NCI-H1436 (cell line): ENCODE data around the gene CARD8.
"Not testable (repeated sequence)": the region's sequence is repeated elsewhere in the genome, so short reads cannot be mapped to it uniquely, and the experiment has no call there.

Experiments
- DNase-seq: peaks from one replicate; lab custom pipeline; 2025; lab: John Stamatoyannopoulos, UW

CARD8 gene, protein sequence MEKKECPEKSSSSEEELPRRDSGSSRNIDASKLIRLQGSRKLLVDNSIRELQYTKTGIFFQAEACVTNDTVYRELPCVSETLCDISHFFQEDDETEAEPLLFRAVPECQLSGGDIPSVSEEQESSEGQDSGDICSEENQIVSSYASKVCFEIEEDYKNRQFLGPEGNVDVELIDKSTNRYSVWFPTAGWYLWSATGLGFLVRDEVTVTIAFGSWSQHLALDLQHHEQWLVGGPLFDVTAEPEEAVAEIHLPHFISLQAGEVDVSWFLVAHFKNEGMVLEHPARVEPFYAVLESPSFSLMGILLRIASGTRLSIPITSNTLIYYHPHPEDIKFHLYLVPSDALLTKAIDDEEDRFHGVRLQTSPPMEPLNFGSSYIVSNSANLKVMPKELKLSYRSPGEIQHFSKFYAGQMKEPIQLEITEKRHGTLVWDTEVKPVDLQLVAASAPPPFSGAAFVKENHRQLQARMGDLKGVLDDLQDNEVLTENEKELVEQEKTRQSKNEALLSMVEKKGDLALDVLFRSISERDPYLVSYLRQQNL

DNA sequence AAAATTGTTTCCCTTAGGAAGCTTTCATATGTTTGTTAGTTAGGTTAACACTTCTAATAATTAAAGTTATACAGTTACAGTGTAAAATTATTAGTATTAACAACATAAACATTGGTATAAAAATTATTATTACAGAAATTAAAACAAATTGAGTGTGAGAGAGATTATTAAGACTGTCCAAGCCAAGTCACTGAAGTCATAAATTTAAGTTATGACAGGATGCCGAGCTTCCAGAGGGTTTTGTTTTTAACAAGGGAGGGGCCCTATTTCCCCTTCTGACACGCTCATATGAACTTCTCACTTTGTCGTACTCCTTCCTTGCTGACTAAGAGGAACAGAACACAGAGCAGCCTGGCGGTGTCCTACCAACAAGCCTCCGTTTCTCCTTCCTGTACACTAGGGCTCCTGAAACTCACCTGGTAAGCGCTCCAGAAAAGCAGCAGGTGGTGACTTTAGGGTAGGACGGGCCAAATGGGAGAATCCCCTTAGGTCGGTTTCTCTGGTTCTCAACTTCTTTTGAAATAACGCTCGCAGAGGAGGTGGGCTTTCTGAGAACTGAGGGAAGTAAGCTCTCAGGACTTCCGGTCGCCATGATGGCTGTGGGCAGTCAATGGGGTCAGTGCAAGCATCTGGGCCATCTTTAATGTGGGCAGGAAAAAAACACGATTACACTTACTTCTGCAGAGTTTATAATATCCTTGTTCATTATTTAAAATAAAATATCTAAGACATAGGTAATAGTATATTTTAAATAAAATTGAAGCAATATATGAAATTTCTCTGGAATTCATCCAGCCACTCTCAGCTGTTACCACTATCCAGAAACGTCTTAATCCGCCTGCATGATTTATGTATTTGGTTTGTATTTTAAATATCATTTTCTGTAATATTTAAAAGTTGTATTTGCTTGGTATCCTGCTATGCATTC, at the start of gene CARD8:
Gene CARD8 (minus strand): TSS at position 537 of the 928 bp plus-strand sequence. CDS start 14,892 bp downstream, outside the sequence.
- peak; percentile 85 for DNase-seq

DNA sequence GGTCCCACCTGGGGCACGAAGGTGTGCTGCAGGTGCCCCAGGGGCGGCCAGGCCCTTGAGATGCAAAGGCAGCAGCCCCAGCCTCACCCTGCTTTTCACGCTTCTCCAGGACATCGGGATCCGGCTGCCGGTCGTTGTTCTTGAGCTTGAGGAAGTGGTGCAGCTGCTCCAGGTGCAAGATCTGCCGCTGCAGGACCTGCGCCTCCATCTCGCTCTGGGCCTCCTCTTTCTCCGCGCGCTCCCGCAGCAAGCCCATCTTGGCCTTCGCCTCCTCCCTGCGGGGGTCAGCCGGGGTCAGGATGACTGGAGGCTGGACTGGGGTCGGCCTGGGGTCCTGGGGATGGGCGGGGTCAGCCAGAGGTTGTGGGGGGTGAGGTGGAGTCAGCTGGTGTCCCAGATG, 48.2 kb upstream of the CARD8 start:
- no peak for DNase-seq

DNA sequence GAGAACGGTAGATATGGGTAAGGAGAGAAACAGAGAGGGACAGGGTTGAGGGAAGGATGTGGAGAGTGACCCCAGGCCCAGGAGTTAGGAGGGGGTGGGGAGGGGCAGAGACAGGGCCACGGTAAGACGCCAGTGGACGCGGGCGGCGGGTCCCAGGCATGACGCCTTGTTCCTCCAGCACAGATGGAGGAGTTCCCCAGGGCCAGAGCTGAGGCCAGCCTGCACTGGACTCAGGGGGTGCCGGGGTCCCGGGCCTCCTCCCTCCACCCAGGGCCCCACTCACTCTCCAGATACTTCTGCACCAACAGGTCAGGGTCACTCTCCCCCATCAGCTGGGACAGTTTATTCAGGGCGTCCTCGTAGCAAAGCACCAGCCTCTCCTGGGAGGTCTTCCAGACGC, 47.7 kb upstream of the CARD8 start:
- no peak for DNase-seq

DNA sequence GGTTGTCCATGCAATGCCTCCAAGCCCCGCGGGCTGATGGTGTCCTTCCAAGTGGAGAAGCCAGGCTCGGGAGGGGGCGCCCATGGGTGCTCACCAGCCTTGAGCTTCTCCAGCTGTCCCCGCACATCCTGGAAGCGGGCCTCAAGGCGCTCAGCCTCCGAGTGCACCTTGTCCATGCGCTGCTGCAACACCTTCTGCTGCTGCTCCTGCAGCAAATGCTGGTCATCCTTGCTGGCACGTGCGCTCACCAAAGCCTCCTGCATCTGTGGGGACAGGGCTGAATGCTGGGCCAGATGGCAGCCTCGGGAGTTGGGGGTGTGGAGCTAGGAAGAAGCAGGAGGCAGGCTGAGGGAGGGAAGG, 46.9 kb upstream of the CARD8 start:
- DNase-seq, result no peak

DNA sequence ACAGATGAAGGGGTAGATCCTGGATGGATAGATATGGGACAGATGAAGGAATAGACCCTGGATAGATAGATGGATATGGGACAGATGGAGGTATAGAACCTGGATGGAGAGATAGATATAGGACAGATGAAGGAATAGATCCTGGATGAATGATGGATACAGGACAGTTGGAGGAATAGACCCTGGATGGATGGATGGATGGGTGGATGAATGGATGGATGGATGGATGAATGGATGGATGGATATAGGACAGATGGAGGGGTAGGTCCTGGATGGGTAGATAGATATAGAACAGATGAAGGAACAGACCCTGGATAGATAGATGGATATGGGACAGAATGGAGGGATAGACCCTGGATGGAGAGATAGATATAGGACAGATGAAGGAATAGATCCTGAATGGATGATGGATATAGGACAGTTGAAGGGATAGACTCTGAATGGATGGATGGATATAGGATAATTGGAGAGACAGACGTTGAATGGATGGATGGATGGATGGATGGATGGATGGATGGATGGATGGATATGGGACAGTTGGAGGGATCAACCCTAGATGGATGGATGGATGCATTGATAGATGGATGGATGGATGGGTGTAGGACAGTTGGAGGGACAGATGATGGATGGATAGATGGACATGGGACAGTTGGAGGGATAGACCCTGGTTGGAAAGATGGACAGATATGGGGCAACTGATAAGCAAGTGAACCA, 46.3 kb upstream of the CARD8 start:
- no peak for DNase-seq

DNA sequence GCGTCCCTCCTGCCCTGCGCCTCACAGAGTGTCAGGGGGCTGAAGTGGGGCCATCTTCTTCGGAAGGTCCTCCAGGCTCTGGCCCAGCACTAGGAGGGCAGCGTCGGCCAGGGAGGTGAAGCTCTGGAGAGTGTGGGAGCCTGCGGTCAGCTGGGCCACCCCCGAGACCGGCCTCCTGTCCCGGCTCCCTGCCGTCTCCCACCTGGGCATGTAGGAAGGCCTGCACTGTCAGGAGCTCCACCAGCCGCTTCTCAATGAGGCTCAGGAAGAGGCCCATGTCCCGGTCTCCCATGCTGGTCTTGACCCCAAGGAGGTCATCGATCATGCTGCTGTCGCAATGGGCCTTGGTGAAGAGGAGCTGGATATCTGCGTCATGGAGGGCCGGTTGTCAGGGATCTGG, 42.3 kb upstream of the CARD8 start:
- DNase-seq, result no peak

DNA sequence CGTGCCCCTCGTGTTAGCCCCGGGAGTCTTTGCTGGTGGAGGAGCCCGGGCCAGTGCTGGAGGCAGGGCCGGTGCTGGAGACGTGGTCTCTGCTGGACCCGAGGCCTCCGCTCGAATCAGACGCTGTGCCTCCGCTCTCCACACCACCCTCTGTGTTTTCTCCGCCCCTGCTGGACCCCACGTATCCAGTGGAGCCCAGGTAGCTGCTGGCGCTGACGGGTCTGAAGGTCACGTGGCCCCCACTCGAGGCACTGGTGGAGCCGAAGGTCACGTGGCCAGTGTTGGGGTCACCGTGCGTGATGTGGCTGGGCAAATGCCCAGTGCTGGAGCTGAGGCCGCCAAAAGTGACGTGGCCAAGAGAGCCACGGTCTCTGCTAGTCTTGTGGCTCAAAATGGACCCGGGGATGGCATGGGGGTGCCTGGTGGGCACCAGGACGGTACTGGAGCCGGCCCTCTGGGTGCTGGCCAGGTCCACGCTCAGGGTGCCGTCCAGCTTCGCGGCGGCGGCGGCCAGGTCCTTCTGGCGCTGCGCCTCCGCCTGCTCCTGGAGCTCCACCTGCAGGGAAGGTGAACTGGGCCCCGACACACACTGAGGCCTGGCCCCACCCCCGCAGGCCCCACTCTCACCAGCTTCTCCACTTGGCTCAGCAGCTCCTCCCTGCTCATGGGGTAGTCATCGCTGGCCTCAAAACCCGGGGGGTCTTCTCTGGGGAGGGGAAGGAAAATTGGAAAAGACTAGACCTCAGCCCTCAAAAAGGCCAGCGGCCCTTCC, 41.4 kb upstream of the CARD8 start:
- no peak for DNase-seq

DNA sequence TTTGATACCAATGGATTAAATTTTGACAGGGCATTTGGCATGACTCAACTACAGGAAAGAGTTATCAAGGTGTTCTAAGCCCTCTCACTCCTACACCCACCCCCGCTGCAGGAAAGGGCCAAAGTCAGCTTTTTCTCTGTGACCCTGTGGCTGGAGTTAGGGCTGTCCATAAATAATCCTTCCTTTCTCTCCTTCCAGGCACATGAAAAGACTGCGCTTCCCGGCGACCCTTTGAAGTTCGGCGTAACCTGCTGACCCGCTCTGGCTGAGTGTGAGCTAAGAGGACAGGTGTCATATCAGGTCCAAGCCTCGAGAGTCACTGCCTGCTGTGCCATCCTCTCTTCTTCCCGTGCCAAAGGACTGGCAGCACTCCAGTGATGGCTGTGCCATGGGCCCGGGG, 39.7 kb upstream of the CARD8 start:
- DNase-seq, result no peak

DNA sequence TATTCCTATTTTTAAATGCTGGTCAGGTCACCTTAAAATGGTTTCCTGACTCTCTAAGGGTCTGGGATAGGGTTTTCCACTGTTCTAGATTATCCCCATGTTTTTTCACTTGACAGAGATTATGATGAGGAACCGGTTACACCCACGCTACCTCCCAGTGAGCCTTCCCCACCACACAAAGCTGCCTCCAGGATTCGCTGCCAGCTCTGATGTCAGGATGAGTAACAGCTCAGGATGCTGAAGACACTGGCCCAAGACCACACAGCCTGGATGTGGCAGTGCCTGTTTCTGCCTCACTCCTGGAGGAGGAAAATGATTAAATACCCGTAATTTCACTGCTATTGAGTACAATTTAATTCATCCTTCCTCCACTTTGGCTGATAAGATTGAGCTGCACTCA, 37.1 kb upstream of the CARD8 start:
- DNase-seq, result no peak

DNA sequence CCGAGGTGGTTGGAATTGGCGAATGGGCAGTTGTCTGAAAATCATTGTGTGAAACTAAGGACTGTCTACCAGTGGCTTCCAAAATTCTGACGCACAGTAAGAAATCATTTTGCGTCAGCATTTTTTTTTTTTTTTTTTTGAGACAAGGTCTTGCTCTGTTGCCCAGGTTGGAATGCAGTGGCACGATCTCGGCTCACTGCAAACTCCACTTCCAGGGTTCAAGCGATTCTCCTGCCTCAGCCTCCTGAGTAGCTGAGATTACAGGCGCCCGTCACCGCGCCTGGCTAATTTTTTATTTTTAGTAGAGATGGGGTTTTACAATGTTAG, 35.7 kb upstream of the CARD8 start:
- not testable (repeated sequence) for DNase-seq

DNA sequence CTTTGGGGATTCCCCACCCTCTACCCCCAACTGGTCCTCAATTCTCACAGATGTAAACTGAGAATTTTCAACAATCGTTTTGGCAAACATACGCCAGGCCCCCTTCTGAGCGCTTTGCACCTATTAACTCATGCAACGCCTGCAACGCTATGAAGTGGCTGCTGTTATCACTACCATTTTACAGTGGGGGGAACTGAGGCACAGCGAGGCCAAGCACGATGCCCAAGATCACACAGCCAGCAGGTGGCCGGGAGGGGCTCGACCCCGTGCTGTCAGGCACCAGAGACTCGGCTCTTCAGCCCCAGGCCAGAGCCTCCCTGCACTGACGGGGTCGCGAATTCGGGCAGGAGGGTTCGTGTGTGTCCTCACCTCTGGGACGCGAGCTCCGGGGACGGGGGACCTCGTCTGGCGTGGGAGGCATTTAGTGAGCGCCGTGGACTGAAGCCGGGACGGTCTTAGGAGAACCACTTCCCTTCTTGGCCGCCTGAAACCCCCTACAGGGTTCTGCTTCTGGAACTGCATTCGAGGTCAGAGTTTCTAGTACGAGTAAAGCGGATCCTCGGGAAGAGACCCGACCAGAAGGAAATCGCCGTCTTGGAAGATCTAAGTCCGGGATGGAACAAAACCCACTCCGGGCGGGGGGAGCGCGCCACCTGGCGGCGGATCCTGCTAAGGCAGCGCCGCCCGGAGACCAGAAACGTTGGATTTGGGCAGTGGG, 35.2 kb upstream of the CARD8 start:
- DNase-seq, result peak; percentile 63

DNA sequence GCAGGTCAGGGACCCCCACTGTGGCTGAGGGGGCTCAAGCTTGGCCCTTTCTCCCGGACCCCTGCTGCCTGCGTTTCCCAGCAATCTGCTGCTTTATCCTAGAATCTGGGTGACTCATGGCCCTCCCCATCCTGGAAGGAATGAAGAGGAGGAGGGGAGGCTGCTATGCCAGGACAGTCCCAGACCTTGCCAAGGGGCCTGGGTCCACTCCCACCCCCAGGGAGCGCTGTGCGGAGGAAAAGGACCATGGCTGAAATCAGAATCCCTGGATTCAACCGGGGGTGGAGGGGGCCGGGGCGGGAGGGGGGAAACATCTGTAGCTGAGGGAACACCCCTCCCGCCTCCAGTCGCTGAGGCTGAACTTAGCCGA, 34.7 kb upstream of the CARD8 start:
- DNase-seq, result no peak

DNA sequence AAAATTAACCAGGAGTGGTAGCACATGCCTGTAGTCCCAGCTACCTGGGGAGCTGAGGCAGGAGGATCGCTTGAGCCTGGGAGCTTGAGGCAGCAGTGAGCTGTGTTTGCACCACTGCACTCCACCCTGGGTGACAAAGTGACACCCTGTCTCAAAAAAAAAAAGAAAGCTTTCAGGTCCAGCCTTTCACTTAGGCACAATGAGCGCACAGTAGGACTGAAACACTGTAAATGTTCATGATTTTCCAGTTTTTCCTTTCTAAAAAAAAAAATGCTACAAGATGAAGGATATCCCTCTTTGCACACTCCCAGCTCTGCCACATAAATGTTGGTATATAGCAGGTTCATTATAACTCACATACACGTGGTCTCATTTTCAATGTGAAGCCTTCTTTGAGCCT, 32.0 kb upstream of the CARD8 start:
- DNase-seq, result no peak

DNA sequence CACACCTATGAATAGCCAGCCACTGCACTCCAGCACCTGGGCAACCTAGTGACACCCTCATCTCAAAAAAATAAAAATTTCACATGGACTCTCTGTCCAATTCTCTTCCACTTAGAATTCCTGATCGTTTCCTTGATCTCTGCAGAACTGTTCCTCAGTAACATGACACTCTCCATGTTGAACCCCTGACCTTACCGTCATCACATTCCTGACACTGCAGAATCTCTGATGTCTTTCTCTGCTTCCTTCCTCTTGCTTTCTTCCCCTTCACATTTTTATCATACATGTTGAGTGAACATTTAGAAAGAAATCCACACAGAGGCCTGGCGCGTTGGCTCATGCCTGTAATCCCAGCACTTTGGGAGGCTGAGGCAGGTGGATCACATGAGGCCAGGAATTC, 29.2 kb upstream of the CARD8 start:
- no peak for DNase-seq

DNA sequence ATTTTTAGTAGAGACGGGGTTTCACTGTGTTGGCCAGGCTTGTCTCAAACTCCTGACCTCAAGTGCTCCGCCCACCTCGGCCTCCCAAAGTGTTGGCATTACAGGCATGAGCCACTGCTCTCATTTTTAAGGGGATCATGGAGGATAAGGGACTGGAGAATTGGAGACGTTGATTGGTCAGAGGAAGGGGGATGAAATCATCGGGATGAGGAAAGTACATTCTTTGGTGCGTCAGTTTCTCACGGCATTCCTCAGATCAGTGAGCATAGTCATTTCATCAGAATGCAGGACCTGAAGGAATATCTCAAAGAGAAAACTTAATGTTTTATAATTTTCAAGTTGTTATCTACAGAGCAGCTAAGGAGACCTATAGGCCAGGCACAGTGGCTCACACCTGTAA, 28.2 kb upstream of the CARD8 start:
- no peak for DNase-seq

DNA sequence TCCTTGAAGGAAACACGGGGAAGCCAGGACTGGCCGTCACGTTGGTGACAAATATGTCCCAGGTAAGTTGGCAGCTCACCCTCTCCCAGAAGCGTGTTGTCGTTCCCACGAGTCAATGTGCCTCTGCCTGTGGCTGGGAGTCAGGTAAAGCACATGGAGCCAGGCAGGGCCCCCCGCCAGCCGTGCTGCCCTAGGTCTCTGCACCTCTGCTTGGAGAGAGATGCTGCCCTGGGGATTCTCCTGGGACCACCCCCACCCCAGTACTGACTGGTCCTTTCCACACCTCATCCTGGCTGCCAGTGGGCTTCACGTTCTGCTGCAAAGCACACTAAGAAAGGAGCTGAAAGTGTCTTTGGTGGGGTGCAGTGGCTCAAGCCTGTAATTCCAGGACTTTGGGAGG, 24.0 kb upstream of the CARD8 start:
- no peak for DNase-seq

DNA sequence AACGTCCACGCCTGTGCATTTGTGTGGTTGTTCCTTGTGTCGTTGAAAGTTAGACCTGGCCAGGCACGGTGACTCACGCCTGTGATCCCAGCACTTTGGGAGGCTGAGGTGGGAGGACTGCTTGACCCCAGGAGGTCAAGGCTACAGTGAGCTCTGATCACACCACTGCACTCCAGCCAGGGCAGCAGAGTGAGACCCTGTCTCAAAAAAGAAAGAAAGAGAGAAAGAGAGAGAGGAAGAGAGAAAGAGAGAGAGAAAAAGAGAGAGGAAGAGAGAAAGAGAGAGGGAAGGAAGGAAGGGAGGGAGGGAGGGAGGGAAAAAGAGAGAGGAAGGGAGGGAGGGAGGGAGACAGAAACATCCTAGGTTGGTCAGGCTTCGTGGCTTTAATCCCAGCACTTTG, 19.2 kb upstream of the CARD8 start:
- no peak for DNase-seq

DNA sequence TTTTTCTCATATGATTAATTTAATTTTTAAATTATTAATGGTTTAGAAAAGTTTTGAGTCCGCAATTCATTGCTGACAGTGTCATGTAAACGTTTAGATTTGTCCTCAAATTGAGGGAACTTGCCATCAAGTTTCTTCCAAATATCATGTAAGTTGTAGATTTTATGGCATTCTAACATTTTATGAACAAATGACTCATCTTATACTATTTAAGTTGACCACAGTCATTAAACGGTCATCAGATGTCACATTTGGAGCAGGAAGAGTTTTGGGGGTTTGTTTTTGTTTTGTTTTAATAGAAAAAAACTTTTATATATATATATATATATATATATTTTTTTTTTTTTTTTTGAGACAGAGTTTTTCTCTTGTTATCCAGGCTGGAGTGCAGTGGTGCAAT, 18.5 kb upstream of the CARD8 start:
- no peak for DNase-seq

DNA sequence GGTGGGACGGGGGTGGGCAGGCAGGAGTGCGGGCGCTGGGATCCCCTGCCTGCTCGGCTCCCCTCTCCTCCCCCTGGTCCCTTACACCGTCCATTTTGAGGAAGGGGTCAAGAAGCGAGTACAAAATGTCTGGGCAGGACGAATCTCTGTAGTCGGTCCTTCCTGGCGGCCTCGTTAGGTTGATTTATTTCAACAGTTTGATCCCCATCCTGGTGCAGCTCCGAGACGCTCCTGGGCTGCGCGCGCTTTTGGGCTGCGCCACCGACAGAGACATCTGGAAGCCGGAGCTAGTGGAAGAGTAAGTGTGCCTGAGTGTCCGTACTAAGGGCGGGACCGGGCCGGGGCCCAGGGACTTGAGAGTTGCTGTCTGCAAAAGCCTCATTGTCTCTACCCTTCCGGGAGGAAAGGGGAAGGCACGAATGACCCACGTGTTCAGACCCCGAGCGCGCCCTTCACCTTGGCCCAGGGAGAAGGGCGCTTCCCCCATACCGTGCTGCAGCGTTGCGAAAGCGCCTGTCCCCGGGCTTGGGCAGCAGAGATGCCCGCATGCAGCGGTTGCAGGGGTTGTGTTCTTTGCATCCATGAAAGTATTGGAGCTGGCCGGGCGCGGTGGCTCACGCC, 15.9 kb upstream of the CARD8 start:
- peak; percentile 14 for DNase-seq

DNA sequence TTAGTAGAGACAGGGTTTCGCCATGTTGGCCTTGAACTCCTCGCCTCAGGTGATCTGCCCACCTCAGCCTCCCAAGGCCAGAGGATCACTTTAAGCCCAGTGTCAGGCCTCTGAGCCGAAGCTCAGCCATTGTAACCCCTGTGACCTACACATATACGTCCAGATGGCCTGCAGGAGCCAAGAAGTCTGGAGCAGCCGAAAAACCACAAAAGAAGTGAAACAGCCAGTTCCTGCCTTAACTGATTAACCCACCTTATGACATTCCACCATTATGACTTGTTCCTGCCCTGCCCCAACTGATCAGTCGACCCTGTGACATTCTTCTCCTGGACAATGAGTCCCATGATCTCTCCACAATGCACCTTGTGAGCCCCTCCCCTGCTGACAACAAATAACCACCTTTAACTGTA, 13.9 kb upstream of the CARD8 start:
- not testable (repeated sequence) for DNase-seq

DNA sequence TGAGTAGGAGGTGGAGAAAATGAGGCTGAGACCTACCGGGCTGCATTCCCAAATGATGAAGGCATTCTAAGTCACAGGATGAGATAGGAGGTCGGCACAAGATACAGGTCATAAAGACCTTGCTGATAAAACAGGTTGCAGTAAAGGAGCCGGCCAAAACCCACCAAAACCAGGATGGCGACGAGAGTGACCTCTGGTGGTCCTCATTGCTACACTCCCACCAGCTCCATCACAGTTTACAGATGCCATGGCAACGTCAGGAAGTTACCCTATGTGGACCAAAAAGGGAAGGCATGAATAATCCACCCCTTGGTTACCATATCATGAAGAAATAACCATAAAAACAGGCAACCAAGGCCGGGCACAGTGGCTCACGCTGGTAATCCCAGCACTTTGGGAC, 9.6 kb upstream of the CARD8 start:
- DNase-seq, result not testable (repeated sequence)
